ENCODE results near the gene LPIN1.

- TF ChIP-seq EZH2 (IDR thresholded peaks at IDR 0.05; ENCODE audit: low read depth) (no peak), CTCF (conservative IDR thresholded peaks at IDR 0.05) (no peak)
Observed at GRCh38 chr2:11821705-11822104, 75.3 kb downstream of the LPIN1 start.

Measured in PC-9 (cell line).